ENCODE measurements around the gene EFNA1. TPM values are rescaled to one million over a fixed set of nuclear protein-coding genes. Genes with fewer than 3 reads are reported as not detected.

EFNA1 gene
- total and polyA plus RNA-seq, 2 donors (not counting 3 experiments of a cell fraction or from before 2014, with no cell fraction given) = 107 to 289 TPM

GRCh38 chr1:155123801-155124200, 3.9 kb upstream of the EFNA1 start:
- Histone ChIP-seq H3K9ac (replicated peaks; ENCODE audit: extremely low read depth, insufficient read depth, low read length) (peak overlapping the region; percentile 59), H3K27me3 (ENCODE audit: control insufficient read depth in 2 of 2, insufficient read depth in 2 of 2, low read length in 2 of 2) (peaks cover 0 to 4% of the 10 kb centered on the region in 2 experiments), H3K9me3 (replicated peaks; ENCODE audit: control insufficient read depth, insufficient read depth, low read length) (no peaks in the 10 kb centered on the region), H4K20me1 (replicated peaks; ENCODE audit: control insufficient read depth, extremely low read depth, insufficient read depth, low read length) (no peaks in the 10 kb centered on the region), H3K79me2 (ENCODE audit: control insufficient read depth, insufficient read depth, low read length) (peaks cover 7% of the 10 kb centered on the region), H3K4me3 (replicated peaks in 1 of 3; ENCODE audit: insufficient read depth in 1 of 3, low read depth in 1 of 3, low read length in 3 of 3) (no peak overlapping the region), H3K36me3 (ENCODE audit: control insufficient read depth in 2 of 2, extremely low read depth in 1 of 2, insufficient read depth in 2 of 2, low read length in 2 of 2) (no peaks in the 10 kb centered on the region), H2AFZ (ENCODE audit: low read depth, low read length) (peak overlapping the region; percentile 40), H3K9me1 (replicated peaks; ENCODE audit: control insufficient read depth, extremely low read depth, insufficient read depth, low read length) (no peaks in the 10 kb centered on the region), H3K4me2 (ENCODE audit: insufficient read depth, low read length) (peak overlapping the region; percentile 27), H3K4me1 (ENCODE audit: control insufficient read depth, extremely low read depth, insufficient read depth, low read length) (peaks cover 42% of the 10 kb centered on the region), H3K27ac (ENCODE audit: insufficient read depth, low read depth, low read length) (peak overlapping the region; percentile 90)
- FAIRE-seq (peak; percentile 69), DNase-seq (ENCODE audit: low read depth, low spot score) (peak; percentile 91)
- TF ChIP-seq MYC (IDR thresholded peaks at IDR 0.05; ENCODE audit: low read depth, low read length) (no peak), JUN (IDR thresholded peaks at IDR 0.05; ENCODE audit: borderline replicate concordance, insufficient read depth, insufficient read length, low read depth) (peak; percentile 81), FOS (IDR thresholded peaks at IDR 0.05; ENCODE audit: borderline replicate concordance, insufficient read depth, low read length) (peak; percentile 43), EZH2 (IDR thresholded peaks at IDR 0.05; ENCODE audit: borderline replicate concordance, low read depth, low read length, severe bottlenecking) (no peak), POLR2AphosphoS5 (IDR thresholded peaks at IDR 0.05; ENCODE audit: insufficient read depth, low read depth, low read length) (no peak)
- dilution Hi-C loops (cut with MboI; ENCODE audit: extremely low pct_ligation_motif_present, low sequenced_read_pairs) (no loop called here), intact Hi-C loops (cut with micrococcal nuclease) (loop anchor here (1.0 kb wide), 1 partner anchor 30 kb away; no protein-coding TSS in a partner anchor)
- no TSS peak for BruUV-seq (replicated peaks)
- ChIA-PET CTCF (interaction anchor here (0.7 to 15.5 kb wide), 10 partner anchors 10 to 46 kb away, joined by 3 to 204 read pairs (median 4); partner anchors contain the start of gene SLC50A1), POLR2A (no interaction called here)
